ENCODE results near the gene GRPEL1.

DNA sequence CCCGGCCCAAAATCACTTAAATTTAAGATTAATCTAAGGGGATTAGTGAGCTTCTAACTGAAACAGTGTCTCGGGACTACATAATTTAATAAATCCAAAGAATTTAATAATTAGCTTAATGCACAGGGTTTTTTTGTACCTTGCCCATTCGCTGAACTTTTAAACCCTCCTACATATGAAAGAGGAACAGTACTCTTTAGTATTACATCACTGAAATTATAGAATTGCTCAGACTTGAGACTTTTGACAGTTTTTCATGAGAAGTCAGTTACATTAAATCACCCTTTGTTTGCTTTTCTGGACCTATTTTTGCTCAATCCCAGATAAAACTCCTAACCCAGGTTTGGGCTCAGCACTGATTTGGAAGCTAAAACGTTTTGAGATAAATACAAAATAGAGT, 27.1 kb downstream of the GRPEL1 start:
- TF ChIP-seq, protein P1, sequence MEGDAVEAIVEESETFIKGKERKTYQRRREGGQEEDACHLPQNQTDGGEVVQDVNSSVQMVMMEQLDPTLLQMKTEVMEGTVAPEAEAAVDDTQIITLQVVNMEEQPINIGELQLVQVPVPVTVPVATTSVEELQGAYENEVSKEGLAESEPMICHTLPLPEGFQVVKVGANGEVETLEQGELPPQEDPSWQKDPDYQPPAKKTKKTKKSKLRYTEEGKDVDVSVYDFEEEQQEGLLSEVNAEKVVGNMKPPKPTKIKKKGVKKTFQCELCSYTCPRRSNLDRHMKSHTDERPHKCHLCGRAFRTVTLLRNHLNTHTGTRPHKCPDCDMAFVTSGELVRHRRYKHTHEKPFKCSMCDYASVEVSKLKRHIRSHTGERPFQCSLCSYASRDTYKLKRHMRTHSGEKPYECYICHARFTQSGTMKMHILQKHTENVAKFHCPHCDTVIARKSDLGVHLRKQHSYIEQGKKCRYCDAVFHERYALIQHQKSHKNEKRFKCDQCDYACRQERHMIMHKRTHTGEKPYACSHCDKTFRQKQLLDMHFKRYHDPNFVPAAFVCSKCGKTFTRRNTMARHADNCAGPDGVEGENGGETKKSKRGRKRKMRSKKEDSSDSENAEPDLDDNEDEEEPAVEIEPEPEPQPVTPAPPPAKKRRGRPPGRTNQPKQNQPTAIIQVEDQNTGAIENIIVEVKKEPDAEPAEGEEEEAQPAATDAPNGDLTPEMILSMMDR (conservative IDR thresholded peaks at IDR 0.05; ENCODE audit: low read depth, low read length): no peak
- no peak for TF ChIP-seq EZH2 (IDR thresholded peaks at IDR 0.05; ENCODE audit: borderline replicate concordance, low read depth, low read length, poor library complexity, severe bottlenecking)
